Islet of Langerhans (tissue), 1 donor: ENCODE measurements around the gene WSB1.
"Not testable (repeated sequence)": the region's sequence is repeated elsewhere in the genome, so short reads cannot be mapped to it uniquely, and the experiment has no call there.

Experiments
- FAIRE-seq: peaks from one replicate; lab custom pipeline; 2011; peaks lifted over from hg19 to GRCh38; lab: Jason Lieb, UNC

WSB1 gene

GRCh38 chr17:27315796-27316465 lies 22.0 kb downstream of the WSB1 start:
- no peak for FAIRE-seq

GRCh38 chr17:27318228-27318627 lies 24.3 kb downstream of the WSB1 start:
- no peak for FAIRE-seq

GRCh38 chr17:27318633-27319032 lies 24.7 kb downstream of the WSB1 start:
- FAIRE-seq: no peak

- no peak for FAIRE-seq
Measured at GRCh38 chr17:27319541-27320221, 25.8 kb downstream of the WSB1 start.

- FAIRE-seq: no peak
Measured at GRCh38 chr17:27320222-27320560, 26.3 kb downstream of the WSB1 start.

- no peak for FAIRE-seq
Measured at GRCh38 chr17:27321372-27321771, 27.5 kb downstream of the WSB1 start.

- no peak for FAIRE-seq
Measured at GRCh38 chr17:27322026-27322425, 28.1 kb downstream of the WSB1 start.

- no peak for FAIRE-seq
Measured at GRCh38 chr17:27322690-27323508, 29.0 kb downstream of the WSB1 start.

GRCh38 chr17:27323538-27324215 lies 29.8 kb downstream of the WSB1 start:
- no peak for FAIRE-seq

GRCh38 chr17:27324771-27325339 lies 30.9 kb downstream of the WSB1 start:
- no peak for FAIRE-seq

- FAIRE-seq: no peak
Measured at GRCh38 chr17:27326051-27326450, 32.1 kb downstream of the WSB1 start.

- FAIRE-seq: no peak
Measured at GRCh38 chr17:27326585-27326984, 32.7 kb downstream of the WSB1 start.

- no peak for FAIRE-seq
Measured at GRCh38 chr17:27327397-27327796, 33.5 kb downstream of the WSB1 start.

- no peak for FAIRE-seq
Measured at GRCh38 chr17:27327871-27328270, 34.0 kb downstream of the WSB1 start.

GRCh38 chr17:27328686-27329085 lies 34.8 kb downstream of the WSB1 start:
- not testable (repeated sequence) for FAIRE-seq

- FAIRE-seq: no peak
Measured at GRCh38 chr17:27329146-27329805, 35.4 kb downstream of the WSB1 start.

- no peak for FAIRE-seq
Measured at GRCh38 chr17:27332047-27332393, 38.1 kb downstream of the WSB1 start.

GRCh38 chr17:27332485-27333409 lies 38.8 kb downstream of the WSB1 start:
- FAIRE-seq: no peak

- FAIRE-seq: peak; percentile 76
Measured at GRCh38 chr17:27333410-27333980, 39.6 kb downstream of the WSB1 start.

- FAIRE-seq: no peak
Measured at GRCh38 chr17:27336184-27336583, 42.3 kb downstream of the WSB1 start.
